Testis (tissue), 3 donors: ENCODE results near the gene ELP2. TPM values are rescaled to one million over a fixed set of nuclear protein-coding genes. Genes with fewer than 3 reads are reported as not detected.

ENCODE experiments used
- DNase-seq: peaks from one replicate; pipeline ENCODE4 v3.0.0-alpha.2; 2019
- H3K27ac ChIP-seq, 2 donors: fragments of 200-600 bp; sonication (generic); one replicate each; pipeline ENCODE4 v1.5.1; 2019
- H3K27me3 ChIP-seq: fragments of 200-600 bp; sonication (generic); one replicate; pipeline ENCODE4 v1.5.1; 2019
- H3K36me3 ChIP-seq: fragments of 200-600 bp; sonication (generic); one replicate; pipeline ENCODE4 v1.5.1; 2017; ENCODE audit warnings: low read depth; ENCODE audit errors: missing control alignments
- H3K4me1 ChIP-seq: fragments of 200-600 bp; sonication (generic); one replicate; pipeline ENCODE4 v1.5.1; 2019
- H3K4me3 ChIP-seq, 2 donors: fragments of 200-600 bp; sonication (generic); one replicate each; pipeline ENCODE4 v1.5.1; 2017 to 2019
- H3K9me3 ChIP-seq: fragments of 200-600 bp; sonication (generic); one replicate; pipeline ENCODE4 v1.5.1; 2017
- CTCF ChIP-seq, 3 experiments: fragments of 450-650 bp in 2 of 3; fragments of 200-600 bp in 1 of 3; sonication (generic) in 1 of 3; IDR thresholded peaks; one replicate each; pipeline ENCODE4 v1.5.1; 2016 to 2019; ENCODE audit warnings: antibody characterized with exemption in 3 of 3, mild to moderate bottlenecking in 2 of 3, moderate library complexity in 1 of 3
- POLR2A ChIP-seq: fragments of 450-650 bp; IDR thresholded peaks from one replicate; pipeline ENCODE4 v1.6.1; 2017; ENCODE audit warnings: antibody characterized with exemption, mild to moderate bottlenecking, moderate library complexity
- WGBS, 2 donors: methylation state at CpG; one replicate each; pipeline ENCODE4 v1.1.5; 2018; 5-methylcytosine and 5-hydroxymethylcytosine counted together
- intact Hi-C: fragments of 100-400 bp; cut with DNase I; formaldehyde crosslinking; loops from one replicate; pipeline ENCODE4 v1.15.1; 2023; ENCODE audit warnings: low total_unique reads
- polyA plus RNA-seq: library from polyadenylated mRNA; stranded (reverse); fragments of 350-450 nt; fragmentation: Illumina TruSeq; extraction: RNeasy Lipid Tissue Mini Kit (QIAGEN cat#74804); gene quantifications from one replicate; pipeline ENCODE4 v1.2.3, GENCODE V29; 2014; ENCODE audit warnings: low read depth, low replicate concordance; ENCODE audit not compliant: insufficient read depth
- total RNA-seq, 2 donors: library from RNA; depleted of rRNA; stranded (reverse); fragments of >200 nt; gene quantifications; one replicate each; pipeline ENCODE4 v1.2.3, GENCODE V29; 2016

ELP2 gene
- total and polyA plus RNA-seq, 3 donors from 2014 or later = 81.0 to 95.2 (median 94.8) TPM

- no peak overlapping the region for H3K27ac ChIP-seq
- H3K27me3 ChIP-seq = no peaks in the 10 kb centered on the region
- no peaks in the 10 kb centered on the region for H3K36me3 ChIP-seq
- intact Hi-C loops = no loop called here
- no peak overlapping the region for H3K4me3 ChIP-seq
- H3K9me3 ChIP-seq = no peaks in the 10 kb centered on the region
- no peak for DNase-seq
- H3K4me1 ChIP-seq = no peaks in the 10 kb centered on the region
- TF ChIP-seq POLR2A (no peak), CTCF (IDR thresholded peaks at IDR 0.05) (no peak)
Measured at GRCh38 chr18:36096955-36097354, 32.7 kb upstream of the ELP2 start.

GRCh38 chr18:36099311-36099710 lies 30.4 kb upstream of the ELP2 start:
- intact Hi-C loops = no loop called here
- no peak for DNase-seq
- no peak overlapping the region for H3K4me3 ChIP-seq
- no peaks in the 10 kb centered on the region for H3K27me3 ChIP-seq
- H3K9me3 ChIP-seq = no peaks in the 10 kb centered on the region
- no peaks in the 10 kb centered on the region for H3K36me3 ChIP-seq
- no peaks in the 10 kb centered on the region for H3K4me1 ChIP-seq
- H3K27ac ChIP-seq = no peak overlapping the region
- no peak for TF ChIP-seq POLR2A
- TF ChIP-seq CTCF (IDR thresholded peaks at IDR 0.05) = no peak

DNA sequence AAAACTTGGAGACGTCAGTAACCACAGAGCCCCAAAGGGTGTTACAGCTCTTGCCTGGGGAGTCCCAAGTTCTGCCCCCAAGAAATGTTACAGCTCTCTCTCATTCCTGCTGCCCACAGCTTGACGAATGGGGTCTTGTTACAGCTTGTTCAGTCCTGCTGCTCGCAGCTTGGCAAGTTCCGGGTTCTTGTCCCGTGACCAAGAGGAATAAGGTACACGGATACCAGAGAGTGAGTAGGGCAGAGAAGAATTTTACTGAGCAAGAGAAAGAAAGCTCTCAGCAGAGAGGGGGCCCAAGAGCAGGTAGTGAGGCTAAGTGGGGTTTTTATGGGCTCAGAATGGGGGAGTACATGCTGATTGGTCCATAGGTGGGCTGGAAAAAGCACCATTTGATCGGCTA lies 27.8 kb upstream of the ELP2 start:
- H3K4me3 ChIP-seq = no peak overlapping the region
- no peak for TF ChIP-seq CTCF (IDR thresholded peaks at IDR 0.05)
- no peak for TF ChIP-seq POLR2A
- 96 to 98% methylated on average over 7 of the region's 7 CpGs for WGBS, 2 donors
- H3K9me3 ChIP-seq = no peaks in the 10 kb centered on the region
- intact Hi-C loops = no loop called here
- no peaks in the 10 kb centered on the region for H3K27me3 ChIP-seq
- no peaks in the 10 kb centered on the region for H3K36me3 ChIP-seq
- H3K27ac ChIP-seq = no peak overlapping the region
- no peak for DNase-seq
- no peaks in the 10 kb centered on the region for H3K4me1 ChIP-seq

DNA sequence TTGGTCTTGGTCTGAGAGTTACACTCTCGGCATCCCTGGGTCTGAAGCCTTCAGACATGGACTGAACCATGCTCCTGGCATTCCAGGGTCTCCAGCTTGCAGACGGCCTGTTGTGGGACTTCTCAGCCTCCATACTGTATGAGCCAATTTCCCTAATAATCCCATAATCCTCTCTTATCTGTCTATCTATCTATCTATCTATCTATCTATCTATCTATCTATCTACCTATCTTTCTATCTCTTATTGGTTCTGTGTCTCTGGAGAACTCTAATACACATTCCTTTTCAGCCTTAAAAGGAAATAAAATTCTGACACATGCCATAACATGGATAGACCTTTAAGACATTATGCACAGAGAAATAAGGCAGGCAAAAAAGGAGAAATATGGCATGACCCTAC lies 24.9 kb upstream of the ELP2 start:
- no peak overlapping the region for H3K27ac ChIP-seq
- intact Hi-C loops = no loop called here
- no peaks in the 10 kb centered on the region for H3K27me3 ChIP-seq
- no peak for DNase-seq
- no peaks in the 10 kb centered on the region for H3K36me3 ChIP-seq
- H3K4me3 ChIP-seq = no peak overlapping the region
- no peak for TF ChIP-seq POLR2A
- TF ChIP-seq CTCF (IDR thresholded peaks at IDR 0.05) = no peak
- no peaks in the 10 kb centered on the region for H3K4me1 ChIP-seq
- no peaks in the 10 kb centered on the region for H3K9me3 ChIP-seq
- 81 to 96% methylated on average over 2 of the region's 2 CpGs for WGBS, 2 donors

DNA sequence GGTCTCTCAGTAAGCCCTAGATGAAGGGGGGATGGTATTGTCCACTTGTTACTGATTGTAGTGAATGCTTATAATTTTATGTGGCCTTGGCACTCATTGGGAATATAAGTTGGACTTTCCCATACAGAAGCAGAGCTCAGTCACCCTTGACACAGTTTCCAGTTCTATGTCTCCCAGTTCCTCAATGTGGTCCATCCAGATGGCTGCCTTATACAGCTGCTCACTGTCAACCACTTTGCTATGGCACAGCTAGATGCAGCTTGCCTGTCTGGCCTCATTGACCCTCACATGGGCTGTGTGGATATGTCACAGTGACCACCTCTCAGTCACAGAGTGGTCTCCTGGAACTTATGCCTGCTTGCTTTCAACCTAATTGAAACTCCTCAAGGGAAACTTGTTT lies 22.2 kb upstream of the ELP2 start:
- H3K4me1 ChIP-seq = no peaks in the 10 kb centered on the region
- no peak overlapping the region for H3K27ac ChIP-seq
- H3K9me3 ChIP-seq = no peaks in the 10 kb centered on the region
- DNase-seq = no peak
- H3K4me3 ChIP-seq = no peak overlapping the region
- no peaks in the 10 kb centered on the region for H3K36me3 ChIP-seq
- H3K27me3 ChIP-seq = no peaks in the 10 kb centered on the region
- TF ChIP-seq POLR2A = no peak
- intact Hi-C loops = no loop called here
